Measurements from ENCODE around the gene PHF23. TPM values are rescaled to one million over a fixed set of nuclear protein-coding genes. Genes with fewer than 3 reads are reported as not detected.

Gene PHF23
- total and polyA plus RNA-seq, 9 of the 15 experiments (the other 6 are each of a cell fraction or from before 2014, with no cell fraction given), result 7.4 to 87.5 (median 33.7) TPM

DNA sequence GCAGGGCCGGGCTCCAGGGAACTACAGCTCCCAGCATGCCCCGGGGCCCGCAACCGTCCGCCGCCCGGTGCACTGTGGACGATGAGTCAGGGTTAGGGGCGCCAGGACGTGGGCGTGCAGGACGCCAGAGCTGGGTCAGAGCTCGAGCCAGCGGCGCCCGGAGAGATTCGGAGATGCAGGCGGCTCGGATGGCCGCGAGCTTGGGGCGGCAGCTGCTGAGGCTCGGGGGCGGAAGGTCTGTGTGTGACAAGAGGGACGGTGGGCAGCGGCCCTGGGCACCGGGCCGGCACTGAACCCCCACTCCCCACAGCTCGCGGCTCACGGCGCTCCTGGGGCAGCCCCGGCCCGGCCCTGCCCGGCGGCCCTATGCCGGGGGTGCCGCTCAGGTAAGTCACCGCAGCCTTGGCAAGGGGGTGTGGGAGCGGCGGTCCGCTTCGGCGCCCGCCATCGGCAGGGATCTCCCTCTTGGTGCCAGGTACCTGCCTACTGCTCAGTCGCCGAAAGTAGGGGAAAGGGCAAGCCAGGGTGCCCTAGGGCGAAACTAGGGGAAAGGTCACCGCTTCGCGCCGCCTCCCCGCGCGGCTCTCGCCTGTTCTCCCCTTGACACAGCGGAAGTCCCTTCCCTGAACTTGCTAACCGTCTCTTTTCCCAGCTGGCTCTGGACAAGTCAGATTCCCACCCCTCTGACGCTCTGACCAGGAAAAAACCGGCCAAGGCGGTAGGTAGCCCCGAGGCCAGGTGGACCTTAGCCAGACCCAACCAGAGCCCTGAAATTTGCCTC lies 19.3 kb downstream of the PHF23 start, which contains the start of the genes ACADVL and DLG4 (continued):
- TF ChIP-seq ELF4 (CRISPR knock-in tag; IDR thresholded peaks at IDR 0.05) (peak; percentile 37; the same call in 1 of the 2 replicates), PRMT5 (CRISPR knock-in tag; IDR thresholded peaks at IDR 0.05) (no peak), JUNB (CRISPR knock-in tag; conservative IDR thresholded peaks at IDR 0.05) (no peak), PML (IDR thresholded peaks at IDR 0.05; ENCODE audit: low read length) (peak; percentile 40; the same call in 1 of the 2 replicates), DDX20 (tag; IDR thresholded peaks at IDR 0.05; ENCODE audit: low read depth) (no peak), ZNF134 (CRISPR knock-in tag; conservative IDR thresholded peaks at IDR 0.05) (no peak), FOSL1 (tag; conservative IDR thresholded peaks at IDR 0.05) (peak; percentile 92), KHSRP (IDR thresholded peaks at IDR 0.05) (no peak), SRF (CRISPR knock-in tag; IDR thresholded peaks at IDR 0.05) (0 out of 4 replicates have a peak, but pooled peaks of 1 of the 2 experiments have one; percentile 49), ZNF184 (CRISPR knock-in tag; IDR thresholded peaks at IDR 0.05) (no peak), NRF1 (conservative IDR thresholded peaks at IDR 0.05 in 1 of 2, IDR thresholded peaks at IDR 0.05 in 1 of 2) (peak; percentile 7 to 8; a peak in 1 of 4 replicates), POLR2AphosphoS5 (IDR thresholded peaks at IDR 0.05; ENCODE audit: control insufficient read depth, insufficient read depth, low read depth, low read length) (peak; percentile 58; the same call in 1 of the 2 replicates), PCBP1 (IDR thresholded peaks at IDR 0.05; ENCODE audit: low read depth, low read length, poor library complexity, severe bottlenecking) (peak; percentile 22), MIER1 (IDR thresholded peaks at IDR 0.05; ENCODE audit: low read depth) (no peak)
- TF ChIP-seq, protein P1, sequence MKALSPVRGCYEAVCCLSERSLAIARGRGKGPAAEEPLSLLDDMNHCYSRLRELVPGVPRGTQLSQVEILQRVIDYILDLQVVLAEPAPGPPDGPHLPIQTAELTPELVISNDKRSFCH (CRISPR knock-in tag; IDR thresholded peaks at IDR 0.05), result no peak
- TF ChIP-seq, protein P1 (tag; IDR thresholded peaks at IDR 0.05), result no peak
- TF ChIP-seq, protein P2, sequence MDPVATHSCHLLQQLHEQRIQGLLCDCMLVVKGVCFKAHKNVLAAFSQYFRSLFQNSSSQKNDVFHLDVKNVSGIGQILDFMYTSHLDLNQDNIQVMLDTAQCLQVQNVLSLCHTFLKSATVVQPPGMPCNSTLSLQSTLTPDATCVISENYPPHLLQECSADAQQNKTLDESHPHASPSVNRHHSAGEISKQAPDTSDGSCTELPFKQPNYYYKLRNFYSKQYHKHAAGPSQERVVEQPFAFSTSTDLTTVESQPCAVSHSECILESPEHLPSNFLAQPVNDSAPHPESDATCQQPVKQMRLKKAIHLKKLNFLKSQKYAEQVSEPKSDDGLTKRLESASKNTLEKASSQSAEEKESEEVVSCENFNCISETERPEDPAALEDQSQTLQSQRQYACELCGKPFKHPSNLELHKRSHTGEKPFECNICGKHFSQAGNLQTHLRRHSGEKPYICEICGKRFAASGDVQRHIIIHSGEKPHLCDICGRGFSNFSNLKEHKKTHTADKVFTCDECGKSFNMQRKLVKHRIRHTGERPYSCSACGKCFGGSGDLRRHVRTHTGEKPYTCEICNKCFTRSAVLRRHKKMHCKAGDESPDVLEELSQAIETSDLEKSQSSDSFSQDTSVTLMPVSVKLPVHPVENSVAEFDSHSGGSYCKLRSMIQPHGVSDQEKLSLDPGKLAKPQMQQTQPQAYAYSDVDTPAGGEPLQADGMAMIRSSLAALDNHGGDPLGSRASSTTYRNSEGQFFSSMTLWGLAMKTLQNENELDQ (CRISPR knock-in tag; IDR thresholded peaks at IDR 0.05; ENCODE audit: borderline replicate concordance), result no peak
- TF ChIP-seq, protein P3, sequence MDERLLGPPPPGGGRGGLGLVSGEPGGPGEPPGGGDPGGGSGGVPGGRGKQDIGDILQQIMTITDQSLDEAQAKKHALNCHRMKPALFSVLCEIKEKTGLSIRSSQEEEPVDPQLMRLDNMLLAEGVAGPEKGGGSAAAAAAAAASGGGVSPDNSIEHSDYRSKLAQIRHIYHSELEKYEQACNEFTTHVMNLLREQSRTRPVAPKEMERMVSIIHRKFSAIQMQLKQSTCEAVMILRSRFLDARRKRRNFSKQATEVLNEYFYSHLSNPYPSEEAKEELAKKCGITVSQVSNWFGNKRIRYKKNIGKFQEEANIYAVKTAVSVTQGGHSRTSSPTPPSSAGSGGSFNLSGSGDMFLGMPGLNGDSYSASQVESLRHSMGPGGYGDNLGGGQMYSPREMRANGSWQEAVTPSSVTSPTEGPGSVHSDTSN (CRISPR knock-in tag; IDR thresholded peaks at IDR 0.05; ENCODE audit: low read depth), result no peak
- TF ChIP-seq, protein P3 (tag; conservative IDR thresholded peaks at IDR 0.05; ENCODE audit: low read depth), result no peak
- TF ChIP-seq, protein P4, sequence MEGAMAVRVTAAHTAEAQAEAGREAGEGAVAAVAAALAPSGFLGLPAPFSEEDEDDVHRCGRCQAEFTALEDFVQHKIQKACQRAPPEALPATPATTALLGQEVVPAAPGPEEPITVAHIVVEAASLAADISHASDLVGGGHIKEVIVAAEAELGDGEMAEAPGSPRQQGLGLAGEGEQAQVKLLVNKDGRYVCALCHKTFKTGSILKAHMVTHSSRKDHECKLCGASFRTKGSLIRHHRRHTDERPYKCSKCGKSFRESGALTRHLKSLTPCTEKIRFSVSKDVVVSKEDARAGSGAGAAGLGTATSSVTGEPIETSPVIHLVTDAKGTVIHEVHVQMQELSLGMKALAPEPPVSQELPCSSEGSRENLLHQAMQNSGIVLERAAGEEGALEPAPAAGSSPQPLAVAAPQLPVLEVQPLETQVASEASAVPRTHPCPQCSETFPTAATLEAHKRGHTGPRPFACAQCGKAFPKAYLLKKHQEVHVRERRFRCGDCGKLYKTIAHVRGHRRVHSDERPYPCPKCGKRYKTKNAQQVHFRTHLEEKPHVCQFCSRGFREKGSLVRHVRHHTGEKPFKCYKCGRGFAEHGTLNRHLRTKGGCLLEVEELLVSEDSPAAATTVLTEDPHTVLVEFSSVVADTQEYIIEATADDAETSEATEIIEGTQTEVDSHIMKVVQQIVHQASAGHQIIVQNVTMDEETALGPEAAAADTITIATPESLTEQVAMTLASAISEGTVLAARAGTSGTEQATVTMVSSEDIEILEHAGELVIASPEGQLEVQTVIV (CRISPR knock-in tag; IDR thresholded peaks at IDR 0.05; ENCODE audit: borderline replicate concordance), result no peak

Data from K562 (cell line).